NCI-H146 treated with DMSO at 0.1 percent for 48 hours (cell line): ENCODE measurements around the gene LRMDA.
"Not testable (repeated sequence)": the region's sequence is repeated elsewhere in the genome, so short reads cannot be mapped to it uniquely, and the experiment has no call there.

Source experiments
- DNase-seq: peaks from one replicate; lab custom pipeline; 2025; ENCODE audit not compliant: unreplicated experiment; lab: John Stamatoyannopoulos, UW

LRMDA gene

GRCh38 chr10:75605096-75605495 lies 173.7 kb downstream of the LRMDA start:
- no peak for DNase-seq

GRCh38 chr10:75605795-75606194 lies 174.4 kb downstream of the LRMDA start:
- not testable (repeated sequence) for DNase-seq

GRCh38 chr10:75606203-75606779 lies 174.9 kb downstream of the LRMDA start:
- no peak for DNase-seq

GRCh38 chr10:75607576-75607975 lies 176.2 kb downstream of the LRMDA start:
- no peak for DNase-seq

GRCh38 chr10:75610183-75610582 lies 178.8 kb downstream of the LRMDA start:
- no peak for DNase-seq

GRCh38 chr10:75611172-75611992 lies 180.0 kb downstream of the LRMDA start:
- no peak for DNase-seq

- DNase-seq = no peak
These were observed 180.6 kb downstream of the LRMDA start for GRCh38 chr10:75611993-75612372.

GRCh38 chr10:75612904-75613684 lies 181.7 kb downstream of the LRMDA start:
- no peak for DNase-seq

- peak; percentile 27 for DNase-seq
These were observed 182.5 kb downstream of the LRMDA start for GRCh38 chr10:75613685-75614504.

GRCh38 chr10:75616076-75616475 lies 184.7 kb downstream of the LRMDA start:
- DNase-seq = no peak

GRCh38 chr10:75616874-75617478 lies 185.6 kb downstream of the LRMDA start:
- no peak for DNase-seq

GRCh38 chr10:75617485-75618155 lies 186.2 kb downstream of the LRMDA start:
- no peak for DNase-seq

GRCh38 chr10:75619635-75620034 lies 188.2 kb downstream of the LRMDA start:
- no peak for DNase-seq

- DNase-seq = no peak
These were observed 188.9 kb downstream of the LRMDA start for GRCh38 chr10:75620356-75620755.

GRCh38 chr10:75621003-75621402 lies 189.6 kb downstream of the LRMDA start:
- not testable (repeated sequence) for DNase-seq

GRCh38 chr10:75622503-75622902 lies 191.1 kb downstream of the LRMDA start:
- no peak for DNase-seq

GRCh38 chr10:75623310-75624093 lies 192.1 kb downstream of the LRMDA start:
- peak; percentile 41 for DNase-seq

GRCh38 chr10:75624638-75625037 lies 193.2 kb downstream of the LRMDA start:
- no peak for DNase-seq

GRCh38 chr10:75630746-75631145 lies 199.3 kb downstream of the LRMDA start:
- no peak for DNase-seq
